Uterus (tissue), 4 donors: ENCODE results near the gene BACH2. TPM values are rescaled to one million over a fixed set of nuclear protein-coding genes. Genes with fewer than 3 reads are reported as not detected.

Experiments used
- DNase-seq, 2 donors: peaks; one replicate each; pipeline ENCODE4 v3.0.0-alpha.2; 2019 to 2020
- H3K27ac ChIP-seq, 2 donors: fragments of 200-600 bp; sonication (generic); 1 replicate in 1 of 2; 2 replicates in 1 of 2; pipeline ENCODE4 v1.5.1; 2016 to 2018
- H3K27me3 ChIP-seq, 2 donors: fragments of 200-600 bp; sonication (generic); one replicate each; pipeline ENCODE4 v1.5.1; 2018 to 2019; ENCODE audit warnings: control low read depth in 1 of 2
- H3K36me3 ChIP-seq, 2 donors: fragments of 200-600 bp; sonication (generic); one replicate each; pipeline ENCODE4 v1.5.1; 2019; ENCODE audit warnings: control low read depth in 1 of 2
- H3K4me1 ChIP-seq, 2 donors: fragments of 200-600 bp; sonication (generic); one replicate each; pipeline ENCODE4 v1.5.1; 2018 to 2019; ENCODE audit warnings: control low read depth in 1 of 2
- H3K4me3 ChIP-seq, 2 donors: fragments of 200-600 bp; sonication (generic); 1 replicate in 1 of 2; 2 replicates in 1 of 2; pipeline ENCODE4 v1.5.1; 2018 to 2019; ENCODE audit warnings: mild to moderate bottlenecking in 1 of 2
- H3K9me3 ChIP-seq, 2 donors: fragments of 200-600 bp; sonication (generic); one replicate each; pipeline ENCODE4 v1.5.1; 2019; ENCODE audit warnings: control low read depth in 1 of 2
- CTCF ChIP-seq, 4 experiments: fragments of 200-600 bp in 2 of 4; fragments of 450-650 bp in 2 of 4; sonication (generic) in 2 of 4; IDR thresholded peaks; one replicate each; pipeline ENCODE4 v1.5.1; 2016 to 2019; ENCODE audit warnings: antibody characterized with exemption in 4 of 4, mild to moderate bottlenecking in 2 of 4, moderate library complexity in 1 of 4
- POLR2A ChIP-seq, 2 donors: fragments of 450-650 bp; IDR thresholded peaks; one replicate each; pipeline ENCODE4 v1.6.1; 2016; ENCODE audit warnings: antibody characterized with exemption in 2 of 2, mild to moderate bottlenecking in 1 of 2, moderate library complexity in 1 of 2
- intact Hi-C: fragments of 100-400 bp; cut with DNase I; formaldehyde crosslinking; loops from one replicate; pipeline ENCODE4 v1.15.1; 2023; ENCODE audit warnings: low total_unique reads
- total RNA-seq, 4 donors: library from RNA; depleted of rRNA in 3 of 4; stranded (reverse); fragments of >200 nt in 3 of 4; gene quantifications; one replicate each; pipeline versions ENCODE4 v1.1.0 to v1.2.4, GENCODE V29; 2014 to 2023
- donor health status: DM: yes; HTN: yes; CAD: no.

Gene BACH2
- total RNA-seq, 4 donors from 2014 or later: 1.3 to 15.0 (median 9.7) TPM

GRCh38 chr6:90249034-90249433 lies 47.6 kb downstream of the BACH2 start:
- Histone ChIP-seq H3K27me3 (no peaks in the 10 kb centered on the region), H3K4me3 (no peak overlapping the region), H3K9me3 (no peaks in the 10 kb centered on the region), H3K36me3 (no peaks in the 10 kb centered on the region), H3K27ac (no peak overlapping the region), H3K4me1 (no peaks in the 10 kb centered on the region)
- TF ChIP-seq POLR2A (IDR thresholded peaks at IDR 0.05) (no peak), CTCF (IDR thresholded peaks at IDR 0.05) (no peak)
- DNase-seq: no peak
- intact Hi-C loops: no loop called here

- H3K36me3 ChIP-seq: no peaks in the 10 kb centered on the region
- no peaks in the 10 kb centered on the region for H3K9me3 ChIP-seq
- intact Hi-C loops: no loop called here
- TF ChIP-seq POLR2A (IDR thresholded peaks at IDR 0.05) (no peak), CTCF (IDR thresholded peaks at IDR 0.05) (no peak)
- no peak overlapping the region for H3K27ac ChIP-seq
- H3K27me3 ChIP-seq: no peaks in the 10 kb centered on the region
- H3K4me3 ChIP-seq: no peak overlapping the region
- DNase-seq: no peak
- no peaks in the 10 kb centered on the region for H3K4me1 ChIP-seq
Observed at GRCh38 chr6:90247262-90247661, 49.4 kb downstream of the BACH2 start.

GRCh38 chr6:90241229-90241880 lies 55.3 kb downstream of the BACH2 start:
- intact Hi-C loops: no loop called here
- no peak for TF ChIP-seq POLR2A (IDR thresholded peaks at IDR 0.05)
- TF ChIP-seq CTCF (IDR thresholded peaks at IDR 0.05): no peak
- H3K4me3 ChIP-seq: no peak overlapping the region
- no peaks in the 10 kb centered on the region for H3K4me1 ChIP-seq
- H3K36me3 ChIP-seq: no peaks in the 10 kb centered on the region
- no peak overlapping the region for H3K27ac ChIP-seq
- H3K9me3 ChIP-seq: no peaks in the 10 kb centered on the region
- no peaks in the 10 kb centered on the region for H3K27me3 ChIP-seq
- no peak for DNase-seq

GRCh38 chr6:90238496-90239266 lies 58.0 kb downstream of the BACH2 start:
- Histone ChIP-seq H3K27ac (no peak overlapping the region), H3K4me1 (no peaks in the 10 kb centered on the region), H3K4me3 (no peak overlapping the region), H3K36me3 (no peaks in the 10 kb centered on the region), H3K9me3 (no peaks in the 10 kb centered on the region), H3K27me3 (no peaks in the 10 kb centered on the region)
- DNase-seq: no peak
- intact Hi-C loops: no loop called here
- TF ChIP-seq POLR2A (IDR thresholded peaks at IDR 0.05): no peak
- no peak for TF ChIP-seq CTCF (IDR thresholded peaks at IDR 0.05)

GRCh38 chr6:90237350-90237990 lies 59.2 kb downstream of the BACH2 start:
- Histone ChIP-seq H3K27me3 (no peaks in the 10 kb centered on the region), H3K36me3 (no peaks in the 10 kb centered on the region), H3K4me3 (no peak overlapping the region), H3K27ac (no peak overlapping the region), H3K4me1 (no peaks in the 10 kb centered on the region), H3K9me3 (no peaks in the 10 kb centered on the region)
- intact Hi-C loops: no loop called here
- DNase-seq: no peak
- TF ChIP-seq CTCF (IDR thresholded peaks at IDR 0.05) (no peak), POLR2A (IDR thresholded peaks at IDR 0.05) (no peak)
